Ascending aorta (tissue), 2 donors: ENCODE measurements around the gene NPS. TPM values are rescaled to one million over a fixed set of nuclear protein-coding genes. Genes with fewer than 3 reads are reported as not detected.

Experiments used
- DNase-seq, 2 donors: peaks; one replicate each; pipeline ENCODE4 v3.0.0-alpha.2; 2019; ENCODE audit warnings: low spot score in 2 of 2
- H3K27ac ChIP-seq, 2 donors: fragments of 200-600 bp; sonication (generic); one replicate each; pipeline ENCODE4 v1.5.1; 2016 to 2017; ENCODE audit warnings: mild to moderate bottlenecking in 1 of 2
- H3K27me3 ChIP-seq: fragments of 200-600 bp; sonication (generic); one replicate; pipeline ENCODE4 v1.5.1; 2017
- H3K36me3 ChIP-seq, 2 donors: fragments of 200-600 bp; sonication (generic); one replicate each; pipeline ENCODE4 v1.5.1; 2016
- H3K4me1 ChIP-seq, 2 donors: fragments of 200-600 bp; sonication (generic); one replicate each; pipeline ENCODE4 v1.5.1; 2016 to 2017; ENCODE audit warnings: mild to moderate bottlenecking in 1 of 2
- H3K4me3 ChIP-seq, 2 donors: fragments of 200-600 bp; sonication (generic); one replicate each; pipeline ENCODE4 v1.5.1; 2016 to 2017; ENCODE audit warnings: mild to moderate bottlenecking in 1 of 2
- H3K9me3 ChIP-seq, 2 donors: fragments of 200-600 bp; sonication (generic); one replicate each; pipeline ENCODE4 v1.5.1; 2016
- intact Hi-C: fragments of 100-400 bp; cut with DNase I; formaldehyde crosslinking; loops from one replicate; pipeline ENCODE4 v1.15.1; 2023
- total RNA-seq: library from RNA; depleted of rRNA; stranded (reverse); fragments of >200 nt; gene quantifications from one replicate; pipeline ENCODE4 v1.1.0, GENCODE V29; 2016
- TF ChIP-seq, protein P1 (sequence below), 3 experiments: fragments of 200-600 bp in 2 of 3; fragments of 450-650 bp in 1 of 3; sonication (generic) in 2 of 3; IDR thresholded peaks; one replicate each; pipeline ENCODE4 v1.5.1; 2016 to 2019; ENCODE audit warnings: antibody characterized with exemption in 3 of 3, mild to moderate bottlenecking in 1 of 3, moderate library complexity in 1 of 3

Gene NPS
- total RNA-seq, 1 donor from 2014 or later, result not detected

GRCh38 chr10:127565583-127565982 lies 16.5 kb downstream of the NPS start:
- TF ChIP-seq, protein P1, sequence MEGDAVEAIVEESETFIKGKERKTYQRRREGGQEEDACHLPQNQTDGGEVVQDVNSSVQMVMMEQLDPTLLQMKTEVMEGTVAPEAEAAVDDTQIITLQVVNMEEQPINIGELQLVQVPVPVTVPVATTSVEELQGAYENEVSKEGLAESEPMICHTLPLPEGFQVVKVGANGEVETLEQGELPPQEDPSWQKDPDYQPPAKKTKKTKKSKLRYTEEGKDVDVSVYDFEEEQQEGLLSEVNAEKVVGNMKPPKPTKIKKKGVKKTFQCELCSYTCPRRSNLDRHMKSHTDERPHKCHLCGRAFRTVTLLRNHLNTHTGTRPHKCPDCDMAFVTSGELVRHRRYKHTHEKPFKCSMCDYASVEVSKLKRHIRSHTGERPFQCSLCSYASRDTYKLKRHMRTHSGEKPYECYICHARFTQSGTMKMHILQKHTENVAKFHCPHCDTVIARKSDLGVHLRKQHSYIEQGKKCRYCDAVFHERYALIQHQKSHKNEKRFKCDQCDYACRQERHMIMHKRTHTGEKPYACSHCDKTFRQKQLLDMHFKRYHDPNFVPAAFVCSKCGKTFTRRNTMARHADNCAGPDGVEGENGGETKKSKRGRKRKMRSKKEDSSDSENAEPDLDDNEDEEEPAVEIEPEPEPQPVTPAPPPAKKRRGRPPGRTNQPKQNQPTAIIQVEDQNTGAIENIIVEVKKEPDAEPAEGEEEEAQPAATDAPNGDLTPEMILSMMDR (IDR thresholded peaks at IDR 0.05), result no peak
- DNase-seq, result no peak
- intact Hi-C loops, result no loop called here
- no peak overlapping the region for H3K27ac ChIP-seq
- H3K4me1 ChIP-seq, result no peaks in the 10 kb centered on the region
- H3K36me3 ChIP-seq, result no peaks in the 10 kb centered on the region
- no peak overlapping the region for H3K4me3 ChIP-seq
- no peaks in the 10 kb centered on the region for H3K27me3 ChIP-seq
- no peaks in the 10 kb centered on the region for H3K9me3 ChIP-seq

DNA sequence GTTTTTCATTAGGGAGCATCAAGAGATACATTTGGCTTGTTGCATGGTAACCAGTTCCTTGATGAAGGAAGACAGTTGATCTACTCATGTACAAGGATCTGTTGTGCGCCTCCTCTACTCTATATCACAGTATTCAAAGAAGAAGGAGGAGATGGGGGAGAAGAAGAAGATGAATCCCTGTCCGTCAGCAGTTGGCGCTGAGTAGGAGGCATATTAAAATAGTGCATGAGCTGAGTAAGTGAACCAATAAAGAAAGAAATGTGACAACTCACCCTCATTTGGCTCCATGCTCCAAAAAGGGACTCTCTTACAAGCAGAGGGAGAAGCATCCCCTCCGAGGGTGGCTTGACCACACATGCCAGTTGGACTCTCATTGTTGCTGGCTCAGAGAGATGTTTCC lies 20.1 kb downstream of the NPS start:
- H3K27me3 ChIP-seq, result no peaks in the 10 kb centered on the region
- no peak for DNase-seq
- H3K36me3 ChIP-seq, result no peaks in the 10 kb centered on the region
- intact Hi-C loops, result no loop called here
- no peak overlapping the region for H3K27ac ChIP-seq
- H3K4me3 ChIP-seq, result no peak overlapping the region
- H3K9me3 ChIP-seq, result no peaks in the 10 kb centered on the region
- TF ChIP-seq, protein P1 (IDR thresholded peaks at IDR 0.05), result no peak
- H3K4me1 ChIP-seq, result no peaks in the 10 kb centered on the region

GRCh38 chr10:127570036-127570435 lies 20.9 kb downstream of the NPS start:
- intact Hi-C loops, result no loop called here
- no peaks in the 10 kb centered on the region for H3K9me3 ChIP-seq
- no peak for DNase-seq
- H3K4me3 ChIP-seq, result no peak overlapping the region
- H3K27me3 ChIP-seq, result no peaks in the 10 kb centered on the region
- H3K4me1 ChIP-seq, result no peaks in the 10 kb centered on the region
- no peak overlapping the region for H3K27ac ChIP-seq
- TF ChIP-seq, protein P1 (IDR thresholded peaks at IDR 0.05), result no peak
- H3K36me3 ChIP-seq, result no peaks in the 10 kb centered on the region

DNA sequence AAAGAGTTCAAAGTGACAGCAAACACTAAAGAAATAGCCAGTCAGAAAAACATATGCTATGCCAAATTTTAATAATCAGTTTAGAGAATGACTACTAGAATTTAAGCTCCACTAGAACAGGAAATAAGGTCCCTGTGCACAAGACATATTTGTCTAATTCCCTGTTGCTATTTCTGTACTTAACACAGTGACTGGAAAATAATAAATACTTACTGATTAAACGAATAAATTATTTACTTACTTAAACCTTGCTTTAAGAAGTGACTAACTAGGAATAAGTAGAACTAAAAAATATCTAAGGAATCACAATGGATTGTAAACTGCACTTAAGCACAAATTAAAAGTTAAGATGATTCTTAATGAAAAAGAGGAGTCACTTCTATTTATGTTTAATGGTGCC lies 22.3 kb downstream of the NPS start:
- H3K9me3 ChIP-seq, result no peaks in the 10 kb centered on the region
- H3K4me1 ChIP-seq, result no peaks in the 10 kb centered on the region
- H3K27ac ChIP-seq, result no peak overlapping the region
- intact Hi-C loops, result no loop called here
- no peak for DNase-seq
- TF ChIP-seq, protein P1 (IDR thresholded peaks at IDR 0.05), result no peak
- H3K4me3 ChIP-seq, result no peak overlapping the region
- H3K27me3 ChIP-seq, result no peaks in the 10 kb centered on the region
- no peaks in the 10 kb centered on the region for H3K36me3 ChIP-seq

- intact Hi-C loops, result no loop called here
- TF ChIP-seq, protein P1 (IDR thresholded peaks at IDR 0.05), result no peak
- H3K9me3 ChIP-seq, result no peaks in the 10 kb centered on the region
Observed at GRCh38 chr10:127576051-127576450, 26.9 kb downstream of the NPS start.

GRCh38 chr10:127576740-127577161 lies 27.6 kb downstream of the NPS start:
- intact Hi-C loops, result no loop called here
- TF ChIP-seq, protein P1 (IDR thresholded peaks at IDR 0.05), result no peak
- H3K4me1 ChIP-seq, result no peaks in the 10 kb centered on the region
- no peak for DNase-seq
- H3K4me3 ChIP-seq, result no peak overlapping the region
- H3K27me3 ChIP-seq, result no peaks in the 10 kb centered on the region
- H3K36me3 ChIP-seq, result no peaks in the 10 kb centered on the region
- no peaks in the 10 kb centered on the region for H3K9me3 ChIP-seq
- H3K27ac ChIP-seq, result no peak overlapping the region

More at GRCh38 chr10:127576051-127576450, 26.9 kb downstream of the NPS start:
- H3K27me3 ChIP-seq, result no peaks in the 10 kb centered on the region
- H3K4me3 ChIP-seq, result no peak overlapping the region
- no peaks in the 10 kb centered on the region for H3K36me3 ChIP-seq
- no peak for DNase-seq
- no peaks in the 10 kb centered on the region for H3K4me1 ChIP-seq
- no peak overlapping the region for H3K27ac ChIP-seq
